Neural progenitor cell (in vitro differentiated cells): ENCODE data around the gene DDX18. TPM values are rescaled to one million over a fixed set of nuclear protein-coding genes. Genes with fewer than 3 reads are reported as not detected.

Experiments
- DNase-seq: peaks from one replicate; pipeline ENCODE4 v3.0.0-alpha.2; 2016; ENCODE audit warnings: low spot score
- H2AFZ ChIP-seq: fragments of 200-600 bp; sonication (generic); replicated peaks from 2 replicates; pipeline ENCODE4 v1.6.1; 2016; ENCODE audit warnings: antibody characterized with exemption
- H3F3A ChIP-seq: fragments of 200-600 bp; sonication (generic); 2 replicates; pipeline ENCODE4 v1.6.1; 2016; ENCODE audit warnings: antibody characterized with exemption, low read depth
- H3K27ac ChIP-seq: fragments of 200-600 bp; sonication (generic); 2 replicates; pipeline ENCODE4 v1.5.1; 2016; ENCODE audit warnings: mild to moderate bottlenecking
- H3K27me3 ChIP-seq: fragments of 200-600 bp; sonication (generic); 2 replicates; pipeline ENCODE4 v1.6.1; 2016; ENCODE audit warnings: mild to moderate bottlenecking, moderate library complexity
- H3K36me3 ChIP-seq: fragments of 200-600 bp; sonication (generic); 2 replicates; pipeline ENCODE4 v1.5.1; 2016
- H3K4me1 ChIP-seq: fragments of 200-600 bp; sonication (generic); 2 replicates; pipeline ENCODE4 v1.6.1; 2016; ENCODE audit warnings: mixed run types
- H3K4me2 ChIP-seq: fragments of 200-600 bp; sonication (generic); 2 replicates; pipeline ENCODE4 v1.6.1; 2016
- H3K4me3 ChIP-seq: fragments of 200-600 bp; sonication (generic); 2 replicates; pipeline ENCODE4 v1.5.1; 2016
- H3K79me2 ChIP-seq: fragments of 200-600 bp; sonication (generic); 2 replicates; pipeline ENCODE4 v1.6.1; 2016; ENCODE audit warnings: low read depth
- H3K9ac ChIP-seq: fragments of 200-600 bp; sonication (generic); 2 replicates; pipeline ENCODE4 v1.6.1; 2016
- H3K9me3 ChIP-seq: fragments of 200-600 bp; sonication (generic); 2 replicates; pipeline ENCODE4 v1.5.1; 2016; ENCODE audit warnings: low read depth
- H4K20me1 ChIP-seq: fragments of 200-600 bp; sonication (generic); 2 replicates; pipeline ENCODE4 v1.6.1; 2016; ENCODE audit warnings: low read depth
- H3K27ac Mint-ChIP-seq: 3 replicates; pipeline ENCODE4 v1.8.0; 2021; ENCODE audit warnings: mixed read lengths
- H3K27me3 Mint-ChIP-seq: 2 replicates; pipeline ENCODE4 v1.8.0; 2022; ENCODE audit warnings: low read depth, mild to moderate bottlenecking, inconsistent platforms, moderate library complexity, mixed read lengths; ENCODE audit not compliant: insufficient read depth
- H3K36me3 Mint-ChIP-seq: 3 replicates; pipeline ENCODE4 v1.8.0; 2021; ENCODE audit warnings: mixed read lengths
- H3K4me1 Mint-ChIP-seq: 3 replicates; pipeline ENCODE4 v1.8.0; 2021; ENCODE audit warnings: mixed read lengths
- H3K4me3 Mint-ChIP-seq: 3 replicates; pipeline ENCODE4 v1.8.0; 2021; ENCODE audit warnings: mild to moderate bottlenecking, moderate library complexity, mixed read lengths
- H3K9me3 Mint-ChIP-seq: 3 replicates; pipeline ENCODE4 v1.8.0; 2020; ENCODE audit warnings: mixed read lengths
- EZH2 ChIP-seq: fragments of 200-600 bp; sonication (generic); IDR thresholded peaks from 2 replicates; pipeline ENCODE4 v1.6.1; 2017; ENCODE audit warnings: antibody characterized with exemption, mild to moderate bottlenecking, moderate library complexity
- EZH2phosphoT487 ChIP-seq: fragments of 200-600 bp; sonication (generic); IDR thresholded peaks from 2 replicates; pipeline ENCODE4 v1.6.1; 2017; ENCODE audit warnings: antibody characterized with exemption
- total RNA-seq: library from RNA; depleted of rRNA; stranded (reverse); fragments of >200 nt; gene quantifications from 2 replicates; pipeline ENCODE4 v1.2.3, GENCODE V29; 2015; ENCODE audit warnings: low replicate concordance
- TF ChIP-seq, protein P1 (sequence below): fragments of 200-600 bp; sonication (generic); IDR thresholded peaks from 2 replicates; pipeline ENCODE4 v1.5.1; 2017; ENCODE audit warnings: antibody characterized with exemption, mild to moderate bottlenecking

DDX18 gene
- total RNA-seq, 1 donor from 2014 or later, result 87.0 TPM

DNA sequence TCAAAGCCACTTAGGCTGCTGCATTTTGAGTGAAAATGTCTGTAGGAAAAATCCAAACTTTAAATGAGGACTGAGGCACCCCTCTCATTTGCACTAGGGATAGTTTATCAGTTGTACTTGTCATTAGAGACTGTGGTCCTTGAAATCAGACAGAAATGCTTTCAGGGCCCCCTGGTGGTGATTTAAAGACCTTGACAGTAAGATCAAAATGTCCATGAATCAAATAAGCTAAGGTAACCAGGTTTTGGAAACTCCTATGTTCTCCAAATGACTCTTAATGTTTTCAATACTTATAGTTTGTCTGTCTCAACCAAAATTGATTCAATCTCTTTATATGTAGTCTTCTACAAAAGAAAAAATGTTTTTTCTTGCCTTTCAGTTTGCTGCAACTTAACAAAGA lies 28.8 kb upstream of the DDX18 start:
- Histone ChIP-seq H3K27ac (no peak overlapping the region), H3K9ac (no peak overlapping the region), H3K9me3 (no peaks in the 10 kb centered on the region), H3K4me1 (no peaks in the 10 kb centered on the region), H3K36me3 (no peaks in the 10 kb centered on the region), H3F3A (no peaks in the 10 kb centered on the region), H2AFZ (no peak overlapping the region), H3K4me2 (no peak overlapping the region), H4K20me1 (no peaks in the 10 kb centered on the region), H3K4me3 (no peak overlapping the region), H3K79me2 (no peaks in the 10 kb centered on the region), H3K27me3 (no peaks in the 10 kb centered on the region)
- Mint-ChIP-seq H3K4me3 (no peak overlapping the region), H3K4me1 (no peaks in the 10 kb centered on the region), H3K36me3 (no peaks in the 10 kb centered on the region), H3K27ac (no peak overlapping the region), H3K9me3 (peaks cover 12% of the 10 kb centered on the region), H3K27me3 (no peaks in the 10 kb centered on the region)
- peak; percentile 74 for DNase-seq
- TF ChIP-seq, protein P1, sequence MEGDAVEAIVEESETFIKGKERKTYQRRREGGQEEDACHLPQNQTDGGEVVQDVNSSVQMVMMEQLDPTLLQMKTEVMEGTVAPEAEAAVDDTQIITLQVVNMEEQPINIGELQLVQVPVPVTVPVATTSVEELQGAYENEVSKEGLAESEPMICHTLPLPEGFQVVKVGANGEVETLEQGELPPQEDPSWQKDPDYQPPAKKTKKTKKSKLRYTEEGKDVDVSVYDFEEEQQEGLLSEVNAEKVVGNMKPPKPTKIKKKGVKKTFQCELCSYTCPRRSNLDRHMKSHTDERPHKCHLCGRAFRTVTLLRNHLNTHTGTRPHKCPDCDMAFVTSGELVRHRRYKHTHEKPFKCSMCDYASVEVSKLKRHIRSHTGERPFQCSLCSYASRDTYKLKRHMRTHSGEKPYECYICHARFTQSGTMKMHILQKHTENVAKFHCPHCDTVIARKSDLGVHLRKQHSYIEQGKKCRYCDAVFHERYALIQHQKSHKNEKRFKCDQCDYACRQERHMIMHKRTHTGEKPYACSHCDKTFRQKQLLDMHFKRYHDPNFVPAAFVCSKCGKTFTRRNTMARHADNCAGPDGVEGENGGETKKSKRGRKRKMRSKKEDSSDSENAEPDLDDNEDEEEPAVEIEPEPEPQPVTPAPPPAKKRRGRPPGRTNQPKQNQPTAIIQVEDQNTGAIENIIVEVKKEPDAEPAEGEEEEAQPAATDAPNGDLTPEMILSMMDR, result peak; percentile 84
- no peak for TF ChIP-seq EZH2phosphoT487

DNA sequence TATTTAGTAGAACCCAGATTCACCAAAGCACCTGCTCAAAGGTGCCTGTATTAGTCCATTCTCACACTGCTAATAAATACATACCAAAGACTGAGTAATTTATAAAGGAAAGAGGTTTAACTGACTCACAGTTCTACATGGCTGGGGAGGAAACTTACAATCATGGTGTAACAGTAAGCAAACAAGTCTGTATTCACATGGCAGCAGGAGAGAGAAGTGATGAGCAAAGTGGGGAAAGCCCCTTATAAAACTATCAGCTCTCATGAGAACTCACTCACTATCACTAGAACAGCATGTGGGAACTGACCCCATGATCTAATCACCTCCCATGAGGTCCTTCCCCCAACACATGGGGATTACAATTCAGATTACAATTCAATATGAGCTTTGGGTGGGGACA lies 28.0 kb upstream of the DDX18 start:
- no peak overlapping the region for H3K4me3 Mint-ChIP-seq
- no peak overlapping the region for H3K27ac ChIP-seq
- no peaks in the 10 kb centered on the region for H4K20me1 ChIP-seq
- H3K79me2 ChIP-seq, result no peaks in the 10 kb centered on the region
- no peaks in the 10 kb centered on the region for H3K4me1 ChIP-seq
- H3K9me3 ChIP-seq, result no peaks in the 10 kb centered on the region
- H3K36me3 ChIP-seq, result no peaks in the 10 kb centered on the region
- no peaks in the 10 kb centered on the region for H3K27me3 Mint-ChIP-seq
- no peak overlapping the region for H3K9ac ChIP-seq
- peaks cover 8% of the 10 kb centered on the region for H3K9me3 Mint-ChIP-seq
- H2AFZ ChIP-seq, result no peak overlapping the region
- H3K4me2 ChIP-seq, result no peak overlapping the region
- no peaks in the 10 kb centered on the region for H3K36me3 Mint-ChIP-seq
- TF ChIP-seq, protein P1, result no peak
- no peak for TF ChIP-seq EZH2
- TF ChIP-seq EZH2phosphoT487, result no peak
- no peak overlapping the region for H3K4me3 ChIP-seq
- H3F3A ChIP-seq, result no peaks in the 10 kb centered on the region
- no peak for DNase-seq
- H3K27ac Mint-ChIP-seq, result no peak overlapping the region
- no peaks in the 10 kb centered on the region for H3K27me3 ChIP-seq
- no peaks in the 10 kb centered on the region for H3K4me1 Mint-ChIP-seq

DNA sequence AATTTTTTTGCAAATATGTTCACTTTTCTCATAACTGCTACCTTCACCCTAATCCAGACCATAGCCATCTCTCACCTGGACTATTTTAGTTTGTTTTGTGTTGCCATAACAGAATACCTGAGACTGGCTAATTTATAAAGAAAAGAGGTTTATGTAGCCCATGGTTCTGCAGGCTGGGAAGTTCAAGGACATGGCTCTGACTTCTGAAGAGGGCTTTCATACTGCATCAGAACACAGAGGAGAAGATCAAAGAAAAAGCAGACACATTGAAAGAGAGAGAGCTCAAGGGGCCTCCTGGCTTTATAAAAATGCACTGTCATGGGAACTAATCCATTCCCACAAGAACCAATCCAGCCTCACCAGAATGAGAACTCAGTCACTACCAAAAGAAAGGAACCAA lies 25.0 kb upstream of the DDX18 start:
- Histone ChIP-seq H3K27ac (no peak overlapping the region), H3K9ac (no peak overlapping the region), H2AFZ (no peak overlapping the region), H3K4me2 (no peak overlapping the region), H3K4me3 (no peak overlapping the region), H3F3A (no peaks in the 10 kb centered on the region), H3K9me3 (no peaks in the 10 kb centered on the region), H3K27me3 (no peaks in the 10 kb centered on the region), H3K79me2 (no peaks in the 10 kb centered on the region), H3K36me3 (no peaks in the 10 kb centered on the region), H3K4me1 (no peaks in the 10 kb centered on the region), H4K20me1 (no peaks in the 10 kb centered on the region)
- Mint-ChIP-seq H3K27me3 (no peaks in the 10 kb centered on the region), H3K36me3 (no peaks in the 10 kb centered on the region), H3K4me1 (no peaks in the 10 kb centered on the region), H3K27ac (no peak overlapping the region), H3K9me3 (peaks cover 8% of the 10 kb centered on the region), H3K4me3 (no peak overlapping the region)
- TF ChIP-seq EZH2 (no peak), EZH2phosphoT487 (no peak)
- TF ChIP-seq, protein P1, result no peak
- no peak for DNase-seq

DNA sequence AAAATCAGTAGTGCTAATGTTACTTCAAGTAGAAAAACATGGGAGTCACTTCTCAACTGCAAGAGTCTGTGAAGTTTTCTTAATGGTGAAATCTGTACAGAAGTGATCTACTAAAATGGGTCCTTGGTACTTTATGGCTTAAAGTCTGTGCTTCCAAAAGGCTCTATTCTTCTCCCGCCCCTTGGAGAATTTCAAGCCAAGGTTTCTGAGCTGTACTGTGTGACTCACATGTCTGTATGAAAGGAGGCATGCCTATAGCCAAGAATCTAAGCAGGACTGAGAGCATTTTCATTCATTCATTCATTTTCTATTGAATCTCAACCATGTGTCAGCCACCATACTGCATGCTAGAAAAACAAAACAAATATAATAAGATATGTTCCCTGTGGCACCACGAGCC lies 19.8 kb upstream of the DDX18 start:
- Histone ChIP-seq H3K27me3 (no peaks in the 10 kb centered on the region), H3K9ac (no peak overlapping the region), H3K9me3 (no peaks in the 10 kb centered on the region), H3F3A (no peaks in the 10 kb centered on the region), H3K4me3 (no peak overlapping the region), H3K27ac (no peak overlapping the region), H3K4me2 (no peak overlapping the region), H3K36me3 (no peaks in the 10 kb centered on the region), H2AFZ (no peak overlapping the region), H3K4me1 (no peaks in the 10 kb centered on the region), H3K79me2 (no peaks in the 10 kb centered on the region), H4K20me1 (no peaks in the 10 kb centered on the region)
- no peak overlapping the region for H3K4me3 Mint-ChIP-seq
- H3K27me3 Mint-ChIP-seq, result no peaks in the 10 kb centered on the region
- no peak for DNase-seq
- no peaks in the 10 kb centered on the region for H3K36me3 Mint-ChIP-seq
- TF ChIP-seq EZH2, result no peak
- no peak for TF ChIP-seq EZH2phosphoT487
- TF ChIP-seq, protein P1, result no peak
- H3K9me3 Mint-ChIP-seq, result peaks cover 5% of the 10 kb centered on the region
- H3K27ac Mint-ChIP-seq, result no peak overlapping the region
- no peaks in the 10 kb centered on the region for H3K4me1 Mint-ChIP-seq
